ENCODE data around the gene PBX3. TPM values are rescaled to one million over a fixed set of nuclear protein-coding genes. Genes with fewer than 3 reads are reported as not detected.
A peak's percentile ranks its signal among the peaks of the same experiment; 100 is the strongest.

The PBX3 gene
- total RNA-seq, 1 experiment from 2014 or later, result 46.0 TPM

GRCh38 chr9:125842242-125842641 is 95.1 kb downstream of the PBX3 start:
- DNase-seq, result no peak
- no peak overlapping the region for H3K4ac ChIP-seq (ENCODE audit: low read depth, low read length)
- H2AFZ ChIP-seq (ENCODE audit: low read length), result no peak overlapping the region
- WGBS (ENCODE audit: extremely low coverage, insufficient read length, low lambda C conversion rate), result no CpG with 5 or more reads among the region's 1 CpG
- H3K27ac Mint-ChIP-seq, result peak overlapping the region in 2 of 3 experiments; percentile 18 to 94; a peak in 4 of 7 replicates
- no peak overlapping the region for H2BK12ac ChIP-seq (ENCODE audit: insufficient read length, low read depth, low read length)
- no peak overlapping the region for H3K27ac ChIP-seq (ENCODE audit: insufficient read length, low read depth, low read length)
- H3K27me3 ChIP-seq (ENCODE audit: insufficient read depth, low read length), result no peaks in the 10 kb centered on the region
- H3K23ac ChIP-seq (ENCODE audit: insufficient read length, low read depth, low read length), result no peak overlapping the region
- peaks cover 35 to 44% of the 10 kb centered on the region in 2 experiments for H3K4me1 Mint-ChIP-seq
- no peaks in the 10 kb centered on the region for H3K9me3 Mint-ChIP-seq
- H2BK20ac ChIP-seq (ENCODE audit: low read depth, low read length, poor library complexity, severe bottlenecking), result no peak overlapping the region
- no peaks in the 10 kb centered on the region for H4K20me1 ChIP-seq (ENCODE audit: control insufficient read depth, insufficient read depth, insufficient read length)
- H3K79me1 ChIP-seq (ENCODE audit: insufficient read depth, low read depth, low read length, poor library complexity, severe bottlenecking), result no peaks in the 10 kb centered on the region
- H2BK15ac ChIP-seq (ENCODE audit: low read depth, low read length), result no peak overlapping the region
- no peak overlapping the region for H4K5ac ChIP-seq (ENCODE audit: insufficient read length, low read depth, low read length)
- H3K56ac ChIP-seq (ENCODE audit: insufficient read length, low read depth, low read length), result no peak overlapping the region
- H3K27me3 Mint-ChIP-seq (ENCODE audit: low read depth), result no peaks in the 10 kb centered on the region
- no peak for TF ChIP-seq CTCF (conservative IDR thresholded peaks at IDR 0.05)
- H3K4me2 ChIP-seq (ENCODE audit: insufficient read depth, insufficient read length, low read length), result no peak overlapping the region
- peaks cover 2% of the 10 kb centered on the region; the same call in 1 of the 2 replicates for H3K4me1 ChIP-seq (ENCODE audit: insufficient read depth, low read length)
- H2BK5ac ChIP-seq (ENCODE audit: insufficient read length, low read length), result no peak overlapping the region
- no peak overlapping the region for H3T11ph ChIP-seq (ENCODE audit: low read length)
- peaks cover 1% of the 10 kb centered on the region; the same call in 1 of the 2 replicates for H3K79me2 ChIP-seq (ENCODE audit: insufficient read depth, low read length)
- no peak overlapping the region for H2AK5ac ChIP-seq (ENCODE audit: insufficient read length, low read length)
- H4K8ac ChIP-seq (replicated peaks; ENCODE audit: insufficient read length, low read depth, low read length), result no peak overlapping the region
- peaks cover 3 to 10% (median 6%) of the 10 kb centered on the region in 3 experiments; a peak in 5 of 7 replicates for H3K36me3 Mint-ChIP-seq (ENCODE audit: insufficient read depth in 1 of 3, low read depth in 3 of 3)
- H3K14ac ChIP-seq (ENCODE audit: insufficient read depth, low read length), result no peak overlapping the region
- no peak overlapping the region for H2BK120ac ChIP-seq (ENCODE audit: low read depth, low read length, poor library complexity, severe bottlenecking)
- H3K18ac ChIP-seq (ENCODE audit: insufficient read length, low read depth, low read length), result no peak overlapping the region
- no peak overlapping the region for H4K91ac ChIP-seq (ENCODE audit: insufficient read length, low read depth, low read length)
- H3K4me3 Mint-ChIP-seq, result no peak overlapping the region
- H3K23me2 ChIP-seq (ENCODE audit: insufficient read length, low read depth, low read length, poor library complexity, severe bottlenecking), result no peaks in the 10 kb centered on the region
- no peak overlapping the region for H3K9ac ChIP-seq (ENCODE audit: extremely low read depth, insufficient read length, low read length)
- no peaks in the 10 kb centered on the region for H3K9me3 ChIP-seq (ENCODE audit: control insufficient read depth, low read depth, low read length)
